ENCODE measurements around the gene CEBPZOS.

CEBPZOS gene

DNA sequence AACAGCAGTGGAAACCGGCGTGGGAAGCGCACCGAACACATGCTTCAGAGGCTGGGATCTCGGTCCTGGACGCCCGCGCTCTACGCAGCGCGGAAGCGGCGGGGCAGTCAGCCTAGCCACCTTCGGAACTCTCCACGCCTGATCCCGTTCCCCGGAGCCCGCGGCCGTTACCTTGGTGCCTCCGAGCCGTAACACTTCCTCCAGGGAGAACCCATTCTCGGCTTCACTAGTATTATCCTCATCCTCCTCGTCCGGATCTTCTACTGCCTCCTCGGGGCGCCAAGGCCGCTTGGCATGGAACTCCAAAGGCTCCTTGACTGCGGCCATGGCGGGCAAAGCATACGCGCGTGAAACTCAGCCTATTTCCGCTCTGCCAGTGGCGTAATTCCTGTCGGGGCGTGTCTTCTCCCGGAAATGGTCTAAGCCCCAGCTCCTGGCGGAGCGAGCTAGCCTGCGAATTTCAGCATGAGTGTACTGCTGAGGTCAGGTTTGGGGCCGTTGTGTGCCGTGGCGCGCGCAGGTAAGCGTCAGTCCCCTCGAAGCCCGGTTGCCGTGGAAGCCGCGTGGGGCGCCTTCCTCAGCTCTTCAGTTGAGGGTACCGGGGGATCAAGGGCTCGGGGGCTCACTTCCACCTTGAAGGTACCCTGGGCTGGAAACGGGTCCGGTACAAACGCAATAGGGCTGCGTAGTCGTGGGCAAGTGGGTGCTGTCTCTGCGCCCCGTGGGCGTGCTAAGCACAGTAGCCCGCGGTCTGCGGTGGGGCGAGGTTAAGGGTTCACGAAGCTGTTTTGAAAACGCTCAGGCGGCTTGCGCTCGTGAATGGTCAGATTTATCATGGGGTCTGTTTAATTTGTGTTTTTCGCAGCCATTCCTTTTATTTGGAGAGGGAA lies 35.2 kb downstream of the CEBPZOS start, which contains the start of the genes CEBPZ and NDUFAF7:
CEBPZ (minus strand) TSS at position 356 of the 890 bp plus-strand sequence; CDS start at position 327, 29 bp downstream.
NDUFAF7 (plus strand) TSS at position 418 of the 890 bp plus-strand sequence; CDS start at position 466, 48 bp downstream.
- H3K27ac Mint-ChIP-seq = no peak within 1 kb of the TSS
- H3K9me3 Mint-ChIP-seq = peaks cover 7% of the 10 kb centered on the region
- peaks cover 53% of the 10 kb centered on the region for H3K36me3 Mint-ChIP-seq (ENCODE audit: low read depth)
- H3K27me3 Mint-ChIP-seq = no peaks in the 10 kb centered on the region
- H3K4me3 Mint-ChIP-seq = no peak within 1 kb of the TSS
- intact Hi-C loops (cut with micrococcal nuclease) = loop anchor here (2.0 to 10.0 kb wide), 3 partner anchors 34 to 147 kb away; partner anchors contain the start of genes CEBPZOS, GPATCH11 and HEATR5B
- H3K4me1 Mint-ChIP-seq (ENCODE audit: low read depth) = peaks cover 28% of the 10 kb centered on the region

GRCh38 chr2:37232131-37232933 lies 36.0 kb downstream of the CEBPZOS start:
- intact Hi-C loops (cut with micrococcal nuclease) = loop anchor here (5.0 to 10.0 kb wide), 2 partner anchors 35 to 148 kb away; partner anchors contain the start of genes CEBPZOS, GPATCH11 and HEATR5B
- peaks cover 25% of the 10 kb centered on the region for H3K4me1 Mint-ChIP-seq (ENCODE audit: low read depth)
- H3K9me3 Mint-ChIP-seq = peaks cover 8% of the 10 kb centered on the region
- no peak overlapping the region for H3K27ac Mint-ChIP-seq
- H3K36me3 Mint-ChIP-seq (ENCODE audit: low read depth) = peaks cover 51% of the 10 kb centered on the region
- H3K27me3 Mint-ChIP-seq = no peaks in the 10 kb centered on the region
- H3K4me3 Mint-ChIP-seq = no peak overlapping the region

DNA sequence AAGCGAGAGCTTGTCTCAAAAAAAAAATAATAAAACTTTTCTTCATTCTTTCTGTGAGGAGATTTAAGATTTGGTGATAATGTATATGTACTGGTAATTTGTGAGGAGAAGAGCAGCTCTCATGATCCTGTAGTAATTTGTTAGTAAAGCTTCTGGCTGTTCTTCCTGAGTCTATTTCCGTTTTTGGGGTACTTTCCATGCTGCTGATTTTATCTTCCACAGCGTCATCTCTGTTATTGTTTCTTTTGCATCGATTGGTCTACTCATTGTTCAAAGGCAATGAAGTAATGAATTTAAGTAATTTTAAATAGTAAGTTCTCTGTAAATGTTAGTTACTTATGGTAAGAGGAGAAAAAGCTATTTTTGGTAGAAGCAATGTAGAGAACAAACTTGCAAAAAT lies 47.1 kb downstream of the CEBPZOS start:
- H3K27ac Mint-ChIP-seq = no peak overlapping the region
- H3K4me1 Mint-ChIP-seq (ENCODE audit: low read depth) = no peaks in the 10 kb centered on the region

DNA sequence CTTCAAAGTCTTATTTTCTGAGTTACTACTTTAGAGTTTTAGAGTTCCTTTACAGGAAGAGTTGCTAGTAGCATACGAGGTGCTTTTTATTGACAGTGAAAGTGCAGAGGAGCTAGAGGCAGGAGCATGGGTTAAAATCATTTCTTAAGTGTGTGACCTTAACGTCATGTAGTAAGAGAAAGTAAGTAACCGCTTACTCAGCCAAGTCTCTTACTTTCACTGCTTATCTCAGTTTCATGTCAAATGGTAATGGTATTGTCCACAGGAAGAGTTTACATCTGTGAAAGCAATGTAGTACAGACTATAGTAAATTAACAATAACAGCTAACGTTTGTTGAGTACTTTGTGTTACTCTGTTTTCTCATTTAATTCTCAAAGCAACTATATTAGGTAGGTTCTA lies 47.7 kb downstream of the CEBPZOS start:
- H3K4me1 Mint-ChIP-seq (ENCODE audit: low read depth) = no peaks in the 10 kb centered on the region
- H3K27me3 Mint-ChIP-seq = no peaks in the 10 kb centered on the region
- no peak overlapping the region for H3K4me3 Mint-ChIP-seq
- H3K36me3 Mint-ChIP-seq (ENCODE audit: low read depth) = peaks cover 84% of the 10 kb centered on the region
- H3K27ac Mint-ChIP-seq = no peak overlapping the region
- H3K9me3 Mint-ChIP-seq = no peaks in the 10 kb centered on the region
- intact Hi-C loops (cut with micrococcal nuclease) = no loop called here

More for the DNA sequence above, 47.1 kb downstream of the CEBPZOS start:
- intact Hi-C loops (cut with micrococcal nuclease) = no loop called here
- Mint-ChIP-seq H3K4me3 (no peak overlapping the region), H3K9me3 (no peaks in the 10 kb centered on the region), H3K27me3 (no peaks in the 10 kb centered on the region), H3K36me3 (ENCODE audit: low read depth) (peaks cover 84% of the 10 kb centered on the region)

DNA sequence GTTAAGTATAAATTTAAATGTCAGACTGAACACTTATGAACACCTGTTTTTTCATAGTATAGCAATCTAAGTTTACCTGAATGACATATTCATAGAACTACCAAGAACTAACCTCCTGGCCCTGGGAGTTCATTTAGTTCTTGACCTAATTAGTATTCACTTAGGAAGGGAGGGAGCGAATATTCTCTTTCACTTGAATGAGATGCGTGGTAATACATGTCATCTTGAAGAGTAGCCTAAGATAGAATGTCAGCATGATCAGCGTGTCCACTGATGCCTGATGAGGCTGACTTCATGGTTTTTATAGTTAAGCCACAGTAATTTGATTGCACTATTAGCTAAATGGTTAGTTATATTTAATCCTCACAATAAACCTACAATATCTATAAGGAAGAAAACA lies 48.5 kb downstream of the CEBPZOS start:
- intact Hi-C loops (cut with micrococcal nuclease) = no loop called here
- no peaks in the 10 kb centered on the region for H3K4me1 Mint-ChIP-seq (ENCODE audit: low read depth)
- H3K27ac Mint-ChIP-seq = no peak overlapping the region
- no peaks in the 10 kb centered on the region for H3K27me3 Mint-ChIP-seq
- H3K9me3 Mint-ChIP-seq = no peaks in the 10 kb centered on the region
- no peak overlapping the region for H3K4me3 Mint-ChIP-seq
- peaks cover 84% of the 10 kb centered on the region for H3K36me3 Mint-ChIP-seq (ENCODE audit: low read depth)

- peaks cover 78% of the 10 kb centered on the region for H3K36me3 Mint-ChIP-seq (ENCODE audit: low read depth)
- H3K27ac Mint-ChIP-seq = no peak overlapping the region
- no peaks in the 10 kb centered on the region for H3K9me3 Mint-ChIP-seq
- no peaks in the 10 kb centered on the region for H3K4me1 Mint-ChIP-seq (ENCODE audit: low read depth)
- intact Hi-C loops (cut with micrococcal nuclease) = no loop called here
- no peak overlapping the region for H3K4me3 Mint-ChIP-seq
- no peaks in the 10 kb centered on the region for H3K27me3 Mint-ChIP-seq
Measured at GRCh38 chr2:37246205-37246604, 49.9 kb downstream of the CEBPZOS start.

DNA sequence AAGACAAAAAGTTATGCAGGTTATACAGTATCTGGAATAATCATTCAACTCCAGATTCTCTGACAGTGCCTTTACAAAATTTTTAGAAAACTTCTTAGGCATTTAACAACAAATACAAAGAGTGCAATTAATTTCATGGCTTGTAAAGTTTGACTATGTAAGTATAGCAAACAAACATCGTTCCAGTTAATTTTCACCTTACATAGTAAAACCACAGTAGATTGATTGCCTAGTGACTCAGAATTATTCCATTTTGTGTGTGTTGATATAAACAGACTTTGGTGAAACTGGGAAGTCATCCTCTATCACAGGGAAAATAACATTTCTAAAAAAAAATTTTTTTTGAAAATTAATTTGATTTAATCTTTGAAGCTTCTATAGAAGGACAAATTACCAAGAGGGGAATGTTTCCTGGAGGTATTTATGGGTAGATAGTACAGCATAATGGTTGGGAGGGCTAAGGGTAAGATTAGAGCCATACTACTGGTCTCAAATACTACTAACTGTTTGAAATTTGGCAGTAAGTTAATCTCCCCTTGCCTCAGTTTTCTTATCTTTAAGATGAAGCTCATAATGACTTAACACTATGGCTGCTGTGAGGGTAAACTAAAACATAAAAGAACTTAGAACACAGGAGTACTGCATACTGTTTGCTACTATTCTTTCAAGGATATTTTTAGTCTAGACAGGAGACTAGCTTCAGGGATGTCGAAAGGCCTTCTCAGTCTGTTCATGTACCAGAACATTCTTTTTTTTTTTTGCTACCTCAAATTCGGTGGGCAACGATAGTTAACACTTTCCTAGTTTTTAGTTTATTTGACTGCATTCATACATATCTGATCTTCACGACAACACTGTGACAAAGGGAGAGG lies 54.8 kb downstream of the CEBPZOS start:
- H3K27me3 Mint-ChIP-seq = no peaks in the 10 kb centered on the region
- intact Hi-C loops (cut with micrococcal nuclease) = no loop called here
- no peaks in the 10 kb centered on the region for H3K4me1 Mint-ChIP-seq (ENCODE audit: low read depth)
- no peak overlapping the region for H3K4me3 Mint-ChIP-seq
- no peak overlapping the region for H3K27ac Mint-ChIP-seq
- peaks cover 84% of the 10 kb centered on the region for H3K36me3 Mint-ChIP-seq (ENCODE audit: low read depth)
- no peaks in the 10 kb centered on the region for H3K9me3 Mint-ChIP-seq

All from dendritic cell treated with granulocyte-macrophage colony-stimulating factor and Interleukin-4, amounts not matched to agents 40 ng/mL and 50 ng/mL, for 4 days (primary cell).